Measurements from ENCODE around the gene STARD13.

The STARD13 gene

GRCh38 chr13:33144358-33144784, 141.2 kb downstream of the STARD13 start:
- DNase-seq (ENCODE audit: low read depth in 2 of 2): no peak

GRCh38 chr13:33139780-33140535, 145.6 kb downstream of the STARD13 start:
- DNase-seq (ENCODE audit: low read depth in 2 of 2): no peak

GRCh38 chr13:33139184-33139583, 146.4 kb downstream of the STARD13 start:
- DNase-seq (ENCODE audit: low read depth in 2 of 2): no peak

- DNase-seq (ENCODE audit: low read depth in 2 of 2): no peak
Measured at GRCh38 chr13:33138441-33138840, 147.1 kb downstream of the STARD13 start.

GRCh38 chr13:33137721-33138120, 147.8 kb downstream of the STARD13 start:
- no peak for DNase-seq (ENCODE audit: low read depth in 2 of 2)

GRCh38 chr13:33135097-33135496, 150.5 kb downstream of the STARD13 start:
- DNase-seq (ENCODE audit: low read depth in 2 of 2): no peak

GRCh38 chr13:33134213-33134612, 151.3 kb downstream of the STARD13 start:
- no peak for DNase-seq (ENCODE audit: low read depth in 2 of 2)

- DNase-seq (ENCODE audit: low read depth in 2 of 2): no peak
Measured at GRCh38 chr13:33132644-33133440, 152.7 kb downstream of the STARD13 start.

- DNase-seq (ENCODE audit: low read depth in 2 of 2): no peak
Measured at GRCh38 chr13:33129886-33130285, 155.7 kb downstream of the STARD13 start.

- DNase-seq (ENCODE audit: low read depth in 2 of 2): no peak
Measured at GRCh38 chr13:33129094-33129832, 156.3 kb downstream of the STARD13 start.

- DNase-seq (ENCODE audit: low read depth in 2 of 2): no peak
Measured at GRCh38 chr13:33128134-33128533, 157.4 kb downstream of the STARD13 start.

- DNase-seq (ENCODE audit: low read depth in 2 of 2): no peak
Measured at GRCh38 chr13:33127009-33127551, 158.5 kb downstream of the STARD13 start.

GRCh38 chr13:33125821-33126570, 159.6 kb downstream of the STARD13 start:
- no peak for DNase-seq (ENCODE audit: low read depth in 2 of 2)

- no peak for DNase-seq (ENCODE audit: low read depth in 2 of 2)
Measured at GRCh38 chr13:33123066-33123859, 162.3 kb downstream of the STARD13 start.

- DNase-seq (ENCODE audit: low read depth in 2 of 2): no peak
Measured at GRCh38 chr13:33119856-33120543, 165.6 kb downstream of the STARD13 start.

GRCh38 chr13:33119022-33119781, 166.4 kb downstream of the STARD13 start:
- no peak for DNase-seq (ENCODE audit: low read depth in 2 of 2)

- no peak for DNase-seq (ENCODE audit: low read depth in 2 of 2)
Measured at GRCh38 chr13:33116321-33117010, 169.1 kb downstream of the STARD13 start.

- no peak for DNase-seq (ENCODE audit: low read depth in 2 of 2)
Measured at GRCh38 chr13:33115274-33115673, 170.3 kb downstream of the STARD13 start.

GRCh38 chr13:33114146-33114545, 171.4 kb downstream of the STARD13 start:
- no peak for DNase-seq (ENCODE audit: low read depth in 2 of 2)
